HG02759 (cell line): Measurements from ENCODE around the gene RRBP1.

Experiments
- ATAC-seq: cut with Tn5 transposase; IDR thresholded peaks from one replicate; pipeline ENCODE4 v1.9.1; 2021; ENCODE audit warnings: mild to moderate bottlenecking, moderate library complexity; ENCODE audit not compliant: unreplicated experiment

RRBP1 gene

GRCh38 chr20:17584689-17585088 is 97.4 kb downstream of the RRBP1 start:
- ATAC-seq: no peak

GRCh38 chr20:17583126-17583525 is 98.9 kb downstream of the RRBP1 start:
- no peak for ATAC-seq

- no peak for ATAC-seq
Measured at GRCh38 chr20:17580895-17581294, 101.1 kb downstream of the RRBP1 start.

- ATAC-seq: no peak
Measured at GRCh38 chr20:17579369-17580039, 102.5 kb downstream of the RRBP1 start.

GRCh38 chr20:17576215-17576614 is 105.8 kb downstream of the RRBP1 start:
- ATAC-seq: no peak

- no peak for ATAC-seq
Measured at GRCh38 chr20:17573463-17573862, 108.6 kb downstream of the RRBP1 start.

- ATAC-seq: no peak
Measured at GRCh38 chr20:17572034-17572638, 109.9 kb downstream of the RRBP1 start.

- ATAC-seq: no peak
Measured at GRCh38 chr20:17571153-17571527, 110.9 kb downstream of the RRBP1 start.

- ATAC-seq: peak; percentile 44
Measured at GRCh38 chr20:17570347-17571152, 111.5 kb downstream of the RRBP1 start.

GRCh38 chr20:17569616-17570346 is 112.3 kb downstream of the RRBP1 start, which contains the start of gene DSTN:
DSTN (plus strand) TSS chr20:17570075; CDS start chr20:17570209, 134 bp downstream.
- peak; percentile 96 for ATAC-seq

- ATAC-seq: no peak
Measured at GRCh38 chr20:17568972-17569521, 113.0 kb downstream of the RRBP1 start.

GRCh38 chr20:17568045-17568788 is 113.8 kb downstream of the RRBP1 start:
- no peak for ATAC-seq

- ATAC-seq: no peak
Measured at GRCh38 chr20:17566345-17566744, 115.7 kb downstream of the RRBP1 start.

- ATAC-seq: no peak
Measured at GRCh38 chr20:17565169-17565845, 116.7 kb downstream of the RRBP1 start.
